ENCODE data around the gene SLC35G3.

DNA sequence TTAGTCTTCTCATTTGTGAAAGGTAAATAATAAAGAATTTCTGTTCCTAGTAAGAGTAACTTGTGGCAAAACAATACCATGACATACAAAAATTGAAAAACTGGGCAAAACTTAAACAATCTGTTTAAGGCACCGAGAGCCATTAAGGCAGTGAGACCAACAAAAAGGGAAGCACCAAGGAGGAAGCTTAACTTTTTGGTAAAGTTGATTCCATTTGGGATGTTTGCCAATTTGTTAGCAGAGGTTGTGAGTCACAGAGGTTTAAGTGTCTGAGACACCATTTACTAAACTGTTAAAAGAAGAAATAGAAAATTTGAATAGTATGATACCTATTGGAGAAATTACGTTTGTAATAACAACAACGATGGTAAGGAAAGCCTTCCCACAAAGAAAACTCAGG is 4.9 kb downstream of the SLC35G3 start:
- TF ChIP-seq, protein P1, sequence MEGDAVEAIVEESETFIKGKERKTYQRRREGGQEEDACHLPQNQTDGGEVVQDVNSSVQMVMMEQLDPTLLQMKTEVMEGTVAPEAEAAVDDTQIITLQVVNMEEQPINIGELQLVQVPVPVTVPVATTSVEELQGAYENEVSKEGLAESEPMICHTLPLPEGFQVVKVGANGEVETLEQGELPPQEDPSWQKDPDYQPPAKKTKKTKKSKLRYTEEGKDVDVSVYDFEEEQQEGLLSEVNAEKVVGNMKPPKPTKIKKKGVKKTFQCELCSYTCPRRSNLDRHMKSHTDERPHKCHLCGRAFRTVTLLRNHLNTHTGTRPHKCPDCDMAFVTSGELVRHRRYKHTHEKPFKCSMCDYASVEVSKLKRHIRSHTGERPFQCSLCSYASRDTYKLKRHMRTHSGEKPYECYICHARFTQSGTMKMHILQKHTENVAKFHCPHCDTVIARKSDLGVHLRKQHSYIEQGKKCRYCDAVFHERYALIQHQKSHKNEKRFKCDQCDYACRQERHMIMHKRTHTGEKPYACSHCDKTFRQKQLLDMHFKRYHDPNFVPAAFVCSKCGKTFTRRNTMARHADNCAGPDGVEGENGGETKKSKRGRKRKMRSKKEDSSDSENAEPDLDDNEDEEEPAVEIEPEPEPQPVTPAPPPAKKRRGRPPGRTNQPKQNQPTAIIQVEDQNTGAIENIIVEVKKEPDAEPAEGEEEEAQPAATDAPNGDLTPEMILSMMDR (IDR thresholded peaks at IDR 0.05; ENCODE audit: low read depth, low read length, missing input control) = no peak
- TF ChIP-seq RAD21 (IDR thresholded peaks at IDR 0.05) (no peak), SP1 (IDR thresholded peaks at IDR 0.05) (no peak), RXRA (IDR thresholded peaks at IDR 0.05) (no peak), JUND (IDR thresholded peaks at IDR 0.05) (no peak), TAF1 (conservative IDR thresholded peaks at IDR 0.05) (no peak), GABPA (IDR thresholded peaks at IDR 0.05 in 1 of 2, conservative IDR thresholded peaks at IDR 0.05 in 1 of 2) (no peak), EGR1 (IDR thresholded peaks at IDR 0.05; ENCODE audit: low read depth in 2 of 2) (no peak), YY1 (IDR thresholded peaks at IDR 0.05) (no peak)
- TF ChIP-seq, protein P2, sequence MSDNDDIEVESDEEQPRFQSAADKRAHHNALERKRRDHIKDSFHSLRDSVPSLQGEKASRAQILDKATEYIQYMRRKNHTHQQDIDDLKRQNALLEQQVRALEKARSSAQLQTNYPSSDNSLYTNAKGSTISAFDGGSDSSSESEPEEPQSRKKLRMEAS (IDR thresholded peaks at IDR 0.05) = no peak
- TF ChIP-seq, protein P3, sequence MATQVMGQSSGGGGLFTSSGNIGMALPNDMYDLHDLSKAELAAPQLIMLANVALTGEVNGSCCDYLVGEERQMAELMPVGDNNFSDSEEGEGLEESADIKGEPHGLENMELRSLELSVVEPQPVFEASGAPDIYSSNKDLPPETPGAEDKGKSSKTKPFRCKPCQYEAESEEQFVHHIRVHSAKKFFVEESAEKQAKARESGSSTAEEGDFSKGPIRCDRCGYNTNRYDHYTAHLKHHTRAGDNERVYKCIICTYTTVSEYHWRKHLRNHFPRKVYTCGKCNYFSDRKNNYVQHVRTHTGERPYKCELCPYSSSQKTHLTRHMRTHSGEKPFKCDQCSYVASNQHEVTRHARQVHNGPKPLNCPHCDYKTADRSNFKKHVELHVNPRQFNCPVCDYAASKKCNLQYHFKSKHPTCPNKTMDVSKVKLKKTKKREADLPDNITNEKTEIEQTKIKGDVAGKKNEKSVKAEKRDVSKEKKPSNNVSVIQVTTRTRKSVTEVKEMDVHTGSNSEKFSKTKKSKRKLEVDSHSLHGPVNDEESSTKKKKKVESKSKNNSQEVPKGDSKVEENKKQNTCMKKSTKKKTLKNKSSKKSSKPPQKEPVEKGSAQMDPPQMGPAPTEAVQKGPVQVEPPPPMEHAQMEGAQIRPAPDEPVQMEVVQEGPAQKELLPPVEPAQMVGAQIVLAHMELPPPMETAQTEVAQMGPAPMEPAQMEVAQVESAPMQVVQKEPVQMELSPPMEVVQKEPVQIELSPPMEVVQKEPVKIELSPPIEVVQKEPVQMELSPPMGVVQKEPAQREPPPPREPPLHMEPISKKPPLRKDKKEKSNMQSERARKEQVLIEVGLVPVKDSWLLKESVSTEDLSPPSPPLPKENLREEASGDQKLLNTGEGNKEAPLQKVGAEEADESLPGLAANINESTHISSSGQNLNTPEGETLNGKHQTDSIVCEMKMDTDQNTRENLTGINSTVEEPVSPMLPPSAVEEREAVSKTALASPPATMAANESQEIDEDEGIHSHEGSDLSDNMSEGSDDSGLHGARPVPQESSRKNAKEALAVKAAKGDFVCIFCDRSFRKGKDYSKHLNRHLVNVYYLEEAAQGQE (IDR thresholded peaks at IDR 0.05) = no peak
